ENCODE data around the gene RYR2. TPM values are rescaled to one million over a fixed set of nuclear protein-coding genes. Genes with fewer than 3 reads are reported as not detected.

The RYR2 gene
- total RNA-seq, 1 donor = not detected

- no peak for TF ChIP-seq CTCF (IDR thresholded peaks at IDR 0.05; ENCODE audit: insufficient read depth, low read length)
- no peak overlapping the region for H3K4me3 ChIP-seq (ENCODE audit: low read depth, low read length)
- no peak for DNase-seq (ENCODE audit: low read depth)
Observed at GRCh38 chr1:237287876-237288521, 246.0 kb downstream of the RYR2 start.

- DNase-seq (ENCODE audit: low read depth) = no peak
Observed at GRCh38 chr1:237293804-237294203, 251.8 kb downstream of the RYR2 start.

GRCh38 chr1:237296861-237297260 is 254.9 kb downstream of the RYR2 start:
- no peak overlapping the region for H3K4me3 ChIP-seq (ENCODE audit: low read depth, low read length)
- no peak for DNase-seq (ENCODE audit: low read depth)
- no peak for TF ChIP-seq CTCF (IDR thresholded peaks at IDR 0.05; ENCODE audit: insufficient read depth, low read length)

More at GRCh38 chr1:237293804-237294203, 251.8 kb downstream of the RYR2 start:
- TF ChIP-seq CTCF (IDR thresholded peaks at IDR 0.05; ENCODE audit: insufficient read depth, low read length) = no peak
- no peak overlapping the region for H3K4me3 ChIP-seq (ENCODE audit: low read depth, low read length)

- DNase-seq (ENCODE audit: low read depth) = no peak
- no peak for TF ChIP-seq CTCF (IDR thresholded peaks at IDR 0.05; ENCODE audit: insufficient read depth, low read length)
- no peak overlapping the region for H3K4me3 ChIP-seq (ENCODE audit: low read depth, low read length)
Observed at GRCh38 chr1:237300642-237301041, 258.7 kb downstream of the RYR2 start.

- TF ChIP-seq CTCF (IDR thresholded peaks at IDR 0.05; ENCODE audit: insufficient read depth, low read length) = no peak
- no peak for DNase-seq (ENCODE audit: low read depth)
- H3K4me3 ChIP-seq (ENCODE audit: low read depth, low read length) = no peak overlapping the region
Observed at GRCh38 chr1:237303929-237304328, 261.9 kb downstream of the RYR2 start.

- no peak for DNase-seq (ENCODE audit: low read depth)
- H3K4me3 ChIP-seq (ENCODE audit: low read depth, low read length) = no peak overlapping the region
- TF ChIP-seq CTCF (IDR thresholded peaks at IDR 0.05; ENCODE audit: insufficient read depth, low read length) = no peak
Observed at GRCh38 chr1:237306726-237307125, 264.7 kb downstream of the RYR2 start.

- no peak for TF ChIP-seq CTCF (IDR thresholded peaks at IDR 0.05; ENCODE audit: insufficient read depth, low read length)
- no peak for DNase-seq (ENCODE audit: low read depth)
- no peak overlapping the region for H3K4me3 ChIP-seq (ENCODE audit: low read depth, low read length)
Observed at GRCh38 chr1:237309595-237310118, 267.7 kb downstream of the RYR2 start.

All from fibroblast of the aortic adventitia (primary cell).